Kidney (tissue), 14 donors: ENCODE data around the gene KDM5C. TPM values are rescaled to one million over a fixed set of nuclear protein-coding genes. Genes with fewer than 3 reads are reported as not detected.

Experiments used
- DNase-seq, 5 donors: peaks; one replicate each; pipeline ENCODE4 v3.0.0-alpha.2; 2013 to 2020
- FAIRE-seq: peaks from 2 replicates; lab custom pipeline; 2012; peaks lifted over from hg19 to GRCh38; lab: Jason Lieb, UNC
- H3K27ac ChIP-seq, 2 donors: one replicate each; pipeline ENCODE4 v1.7.0; 2013; ENCODE audit warnings: low read depth in 2 of 2, low read length in 2 of 2, inconsistent platforms in 1 of 2
- H3K27me3 ChIP-seq: one replicate; pipeline ENCODE4 v1.7.1; 2013; ENCODE audit warnings: low read length, inconsistent platforms; ENCODE audit not compliant: control insufficient read depth, insufficient read depth
- H3K36me3 ChIP-seq, 3 donors: one replicate each; pipeline versions ENCODE4 v1.7.0 to v1.7.1; 2013; ENCODE audit warnings: low read length in 3 of 3, control low read depth in 1 of 3, inconsistent platforms in 1 of 3; ENCODE audit not compliant: insufficient read depth in 3 of 3, control insufficient read depth in 2 of 3
- H3K4me1 ChIP-seq, 3 donors: one replicate each; pipeline versions ENCODE4 v1.7.0 to v1.7.1; 2013; ENCODE audit warnings: low read length in 3 of 3, inconsistent platforms in 1 of 3, low read depth in 1 of 3; ENCODE audit not compliant: control insufficient read depth in 2 of 3, insufficient read depth in 2 of 3
- H3K4me3 ChIP-seq, 3 donors: one replicate each; pipeline versions ENCODE4 v1.7.0 to v1.8.1; 2013; ENCODE audit warnings: low read length in 3 of 3, control low read depth in 1 of 3, inconsistent platforms in 1 of 3
- H3K9ac ChIP-seq, 3 donors: one replicate each; pipeline versions ENCODE4 v1.7.0 to v1.7.1; 2013; ENCODE audit warnings: low read length in 3 of 3, control low read depth in 1 of 3, inconsistent platforms in 1 of 3
- H3K9me3 ChIP-seq, 3 donors: one replicate each; pipeline versions ENCODE4 v1.7.0 to v1.7.1; 2013; ENCODE audit warnings: low read length in 3 of 3, control low read depth in 1 of 3, inconsistent platforms in 1 of 3; ENCODE audit not compliant: control insufficient read depth in 2 of 3, insufficient read depth in 1 of 3
- CTCF ChIP-seq: IDR thresholded peaks from 3 replicates; pipeline ENCODE4 v1.5.1; 2012; ENCODE audit warnings: mild to moderate bottlenecking, moderate library complexity, borderline replicate concordance; ENCODE audit not compliant: insufficient read depth; ENCODE audit errors: extremely low read depth
- intact Hi-C: fragments of 100-400 bp; cut with DNase I; formaldehyde crosslinking; loops from one replicate; pipeline ENCODE4 v1.11.1; 2022
- polyA plus RNA-seq: library from polyadenylated mRNA; stranded (reverse); fragments of 350-450 nt; fragmentation: Illumina TruSeq; extraction: RNeasy Lipid Tissue Mini Kit (QIAGEN cat#74804); gene quantifications from one replicate; pipeline ENCODE4 v1.2.3, GENCODE V29; 2014; ENCODE audit warnings: low read depth, low replicate concordance; ENCODE audit not compliant: insufficient read depth
- total RNA-seq: library from RNA; stranded (reverse); fragmentation: NEBNext Ultra II Directional; extraction: Animal tissue kit (Norgen Biotek cat#: 25700); gene quantifications from one replicate; pipeline ENCODE4 v1.2.1, GENCODE V29; 2021
- donor health status: control.
- donor health status: control.
- donor health status: control.
- donor health status: control.
- donor health status: control.
- donor health status: DM: yes; HTN: yes; CAD: no.
- donor health status: Normal renal cell carcinoma (clear cell type).

The KDM5C gene
- total and polyA plus RNA-seq, 2 donors from 2014 or later: 14.9 to 114 TPM

- Histone ChIP-seq H3K36me3 (peaks cover 0 to 8% (median 4%) of the 10 kb centered on the region in 3 donors), H3K9ac (no peak overlapping the region), H3K4me1 (no peaks in the 10 kb centered on the region), H3K4me3 (no peak overlapping the region), H3K9me3 (no peaks in the 10 kb centered on the region), H3K27ac (no peak overlapping the region), H3K27me3 (peaks cover 8% of the 10 kb centered on the region)
- intact Hi-C loops: no loop called here
- DNase-seq (no peak), FAIRE-seq (no peak)
- no peak for TF ChIP-seq CTCF
These were observed 21.2 kb upstream of the KDM5C start for GRCh38 chrX:53246231-53246630.

- FAIRE-seq (peak; percentile 80), DNase-seq (no peak)
- Histone ChIP-seq H3K36me3 (peaks cover 0 to 11% (median 10%) of the 10 kb centered on the region in 3 donors), H3K4me3 (no peak overlapping the region), H3K4me1 (no peaks in the 10 kb centered on the region), H3K9me3 (no peaks in the 10 kb centered on the region), H3K27me3 (peaks cover 8% of the 10 kb centered on the region), H3K9ac (no peak overlapping the region), H3K27ac (no peak overlapping the region)
- TF ChIP-seq CTCF: no peak
- intact Hi-C loops: no loop called here
These were observed 19.6 kb upstream of the KDM5C start for GRCh38 chrX:53244610-53245009.

- H3K27ac ChIP-seq: no peak overlapping the region
- H3K36me3 ChIP-seq: peaks cover 0 to 15% (median 8%) of the 10 kb centered on the region in 3 donors
- no peaks in the 10 kb centered on the region for H3K4me1 ChIP-seq
- H3K27me3 ChIP-seq: peaks cover 4% of the 10 kb centered on the region
- FAIRE-seq (no peak), DNase-seq (no peak)
- TF ChIP-seq CTCF: no peak
- H3K9ac ChIP-seq: no peak overlapping the region
- intact Hi-C loops: no loop called here
- no peak overlapping the region for H3K4me3 ChIP-seq
- H3K9me3 ChIP-seq: no peaks in the 10 kb centered on the region
These were observed 17.3 kb upstream of the KDM5C start for GRCh38 chrX:53242310-53242709.

GRCh38 chrX:53241558-53241957, 16.6 kb upstream of the KDM5C start:
- no peaks in the 10 kb centered on the region for H3K9me3 ChIP-seq
- no peak overlapping the region for H3K27ac ChIP-seq
- intact Hi-C loops: no loop called here
- H3K36me3 ChIP-seq: peaks cover 0 to 15% (median 7%) of the 10 kb centered on the region in 3 donors
- no peak overlapping the region for H3K9ac ChIP-seq
- FAIRE-seq: no peak
- H3K4me1 ChIP-seq: no peaks in the 10 kb centered on the region
- H3K27me3 ChIP-seq: peaks cover 6% of the 10 kb centered on the region
- no peak for DNase-seq
- no peak for TF ChIP-seq CTCF
- H3K4me3 ChIP-seq: no peak overlapping the region
